ENCODE measurements around the gene RUNX3.
"Not testable (repeated sequence)": the region's sequence is repeated elsewhere in the genome, so short reads cannot be mapped to it uniquely, and the experiment has no call there.

RUNX3 gene

GRCh38 chr1:24911651-24912155 is 18.4 kb downstream of the RUNX3 start:
- no peak for DNase-seq

GRCh38 chr1:24910751-24911650 is 19.1 kb downstream of the RUNX3 start:
- no peak for DNase-seq

GRCh38 chr1:24910210-24910609 is 19.9 kb downstream of the RUNX3 start:
- no peak for DNase-seq

- DNase-seq = no peak
Observed at GRCh38 chr1:24909388-24909898, 20.6 kb downstream of the RUNX3 start.

GRCh38 chr1:24908591-24909259 is 21.4 kb downstream of the RUNX3 start:
- DNase-seq = no peak

GRCh38 chr1:24907587-24908294 is 22.3 kb downstream of the RUNX3 start:
- not testable (repeated sequence) for DNase-seq

- no peak for DNase-seq
Observed at GRCh38 chr1:24906760-24907490, 23.2 kb downstream of the RUNX3 start.

GRCh38 chr1:24905979-24906720 is 23.9 kb downstream of the RUNX3 start:
- no peak for DNase-seq

- no peak for DNase-seq
Observed at GRCh38 chr1:24905355-24905978, 24.6 kb downstream of the RUNX3 start.

- DNase-seq = no peak
Observed at GRCh38 chr1:24904731-24905354, 25.2 kb downstream of the RUNX3 start.

GRCh38 chr1:24903955-24904730 is 25.9 kb downstream of the RUNX3 start:
- no peak for DNase-seq

GRCh38 chr1:24903560-24903954 is 26.5 kb downstream of the RUNX3 start:
- DNase-seq = no peak

- DNase-seq = no peak
Observed at GRCh38 chr1:24903011-24903461, 27.0 kb downstream of the RUNX3 start.

- DNase-seq = no peak
Observed at GRCh38 chr1:24902471-24902891, 27.6 kb downstream of the RUNX3 start.

GRCh38 chr1:24901791-24902470 is 28.1 kb downstream of the RUNX3 start:
- DNase-seq = no peak

- DNase-seq = no peak
Observed at GRCh38 chr1:24900985-24901781, 28.9 kb downstream of the RUNX3 start.

- no peak for DNase-seq
Observed at GRCh38 chr1:24900486-24900849, 29.6 kb downstream of the RUNX3 start.

Data from NCI-H774 (cell line).